ENCODE data around the gene ZMIZ1. TPM values are rescaled to one million over a fixed set of nuclear protein-coding genes. Genes with fewer than 3 reads are reported as not detected.

The ZMIZ1 gene
- total RNA-seq, 1 experiment from 2014 or later, result 23.5 TPM

DNA sequence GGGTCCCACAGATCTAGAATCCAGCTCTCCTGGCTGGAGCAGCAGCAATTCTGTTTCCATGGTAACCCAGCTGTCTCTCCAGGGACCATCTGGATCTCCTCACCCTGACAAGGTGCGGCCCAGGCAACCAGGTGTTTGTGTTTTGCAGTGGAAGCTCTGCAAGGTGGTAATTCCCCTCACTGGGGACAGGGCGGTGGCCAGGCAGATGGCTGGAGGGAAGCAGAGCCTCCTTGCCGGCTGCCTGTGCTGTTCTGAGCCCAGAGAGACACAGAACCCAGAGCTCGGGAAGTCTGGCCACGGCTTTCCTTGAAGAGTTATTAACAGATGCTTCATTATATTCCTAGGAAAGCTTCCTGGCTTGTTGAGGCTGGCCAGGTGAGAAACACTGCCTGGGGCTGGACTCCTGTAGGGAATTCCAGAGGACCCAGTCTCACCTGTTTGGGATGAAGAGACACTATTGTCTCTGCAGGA, 160.3 kb downstream of the ZMIZ1 start:
- Mint-ChIP-seq H3K4me1 (ENCODE audit: low read depth, unreplicated experiment) (peaks cover 10% of the 10 kb centered on the region), H3K27me3 (ENCODE audit: unreplicated experiment) (no peaks in the 10 kb centered on the region), H3K36me3 (ENCODE audit: insufficient read depth, unreplicated experiment) (peaks cover 4% of the 10 kb centered on the region), H3K27ac (ENCODE audit: unreplicated experiment) (no peak overlapping the region), H3K4me3 (ENCODE audit: low read depth, unreplicated experiment) (no peak overlapping the region), H3K9me3 (ENCODE audit: low read depth, unreplicated experiment) (no peaks in the 10 kb centered on the region)
- TF ChIP-seq, protein P1, sequence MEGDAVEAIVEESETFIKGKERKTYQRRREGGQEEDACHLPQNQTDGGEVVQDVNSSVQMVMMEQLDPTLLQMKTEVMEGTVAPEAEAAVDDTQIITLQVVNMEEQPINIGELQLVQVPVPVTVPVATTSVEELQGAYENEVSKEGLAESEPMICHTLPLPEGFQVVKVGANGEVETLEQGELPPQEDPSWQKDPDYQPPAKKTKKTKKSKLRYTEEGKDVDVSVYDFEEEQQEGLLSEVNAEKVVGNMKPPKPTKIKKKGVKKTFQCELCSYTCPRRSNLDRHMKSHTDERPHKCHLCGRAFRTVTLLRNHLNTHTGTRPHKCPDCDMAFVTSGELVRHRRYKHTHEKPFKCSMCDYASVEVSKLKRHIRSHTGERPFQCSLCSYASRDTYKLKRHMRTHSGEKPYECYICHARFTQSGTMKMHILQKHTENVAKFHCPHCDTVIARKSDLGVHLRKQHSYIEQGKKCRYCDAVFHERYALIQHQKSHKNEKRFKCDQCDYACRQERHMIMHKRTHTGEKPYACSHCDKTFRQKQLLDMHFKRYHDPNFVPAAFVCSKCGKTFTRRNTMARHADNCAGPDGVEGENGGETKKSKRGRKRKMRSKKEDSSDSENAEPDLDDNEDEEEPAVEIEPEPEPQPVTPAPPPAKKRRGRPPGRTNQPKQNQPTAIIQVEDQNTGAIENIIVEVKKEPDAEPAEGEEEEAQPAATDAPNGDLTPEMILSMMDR (IDR thresholded peaks at IDR 0.05; ENCODE audit: unreplicated experiment), result no peak
- CTCF ChIA-PET, result no interaction called here
- DNase-seq, result no peak
- intact Hi-C loops (cut with micrococcal nuclease; ENCODE audit: unreplicated experiment), result no loop called here
- no TSS peak for BruUV-seq (replicated peaks)

DNA sequence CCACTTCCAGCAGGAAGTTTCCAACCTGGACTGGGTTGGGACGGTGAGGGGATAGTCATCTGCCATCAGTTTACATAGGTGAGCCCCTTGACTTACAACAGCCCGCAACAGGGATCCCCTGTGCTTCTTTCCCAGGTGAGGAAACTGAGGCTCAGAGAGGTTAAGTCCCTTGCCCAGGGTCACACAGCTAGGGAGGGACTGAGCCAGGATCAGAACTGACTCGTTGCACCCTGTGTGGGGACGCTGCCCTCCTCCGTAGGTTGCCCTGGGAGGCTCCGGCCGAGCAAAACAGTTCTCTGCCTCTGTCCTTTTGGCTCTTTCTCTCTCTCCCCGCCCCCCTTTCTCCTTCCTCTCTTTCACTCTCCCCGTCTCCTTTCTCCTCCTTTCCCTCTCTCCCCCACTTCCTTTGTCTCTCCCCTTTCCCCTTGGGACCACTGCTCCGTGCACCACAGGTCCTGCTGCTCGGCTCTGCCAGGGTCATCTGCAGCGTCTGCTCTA, 161.1 kb downstream of the ZMIZ1 start:
- Mint-ChIP-seq H3K9me3 (ENCODE audit: low read depth, unreplicated experiment) (no peaks in the 10 kb centered on the region), H3K36me3 (ENCODE audit: insufficient read depth, unreplicated experiment) (peaks cover 5% of the 10 kb centered on the region), H3K4me3 (ENCODE audit: low read depth, unreplicated experiment) (no peak overlapping the region), H3K27me3 (ENCODE audit: unreplicated experiment) (no peaks in the 10 kb centered on the region), H3K27ac (ENCODE audit: unreplicated experiment) (no peak overlapping the region), H3K4me1 (ENCODE audit: low read depth, unreplicated experiment) (peaks cover 13% of the 10 kb centered on the region)
- intact Hi-C loops (cut with micrococcal nuclease; ENCODE audit: unreplicated experiment), result no loop called here
- CTCF ChIA-PET, result no interaction called here
- DNase-seq, result no peak
- no TSS peak for BruUV-seq (replicated peaks)
- TF ChIP-seq, protein P1 (IDR thresholded peaks at IDR 0.05; ENCODE audit: unreplicated experiment), result no peak

DNA sequence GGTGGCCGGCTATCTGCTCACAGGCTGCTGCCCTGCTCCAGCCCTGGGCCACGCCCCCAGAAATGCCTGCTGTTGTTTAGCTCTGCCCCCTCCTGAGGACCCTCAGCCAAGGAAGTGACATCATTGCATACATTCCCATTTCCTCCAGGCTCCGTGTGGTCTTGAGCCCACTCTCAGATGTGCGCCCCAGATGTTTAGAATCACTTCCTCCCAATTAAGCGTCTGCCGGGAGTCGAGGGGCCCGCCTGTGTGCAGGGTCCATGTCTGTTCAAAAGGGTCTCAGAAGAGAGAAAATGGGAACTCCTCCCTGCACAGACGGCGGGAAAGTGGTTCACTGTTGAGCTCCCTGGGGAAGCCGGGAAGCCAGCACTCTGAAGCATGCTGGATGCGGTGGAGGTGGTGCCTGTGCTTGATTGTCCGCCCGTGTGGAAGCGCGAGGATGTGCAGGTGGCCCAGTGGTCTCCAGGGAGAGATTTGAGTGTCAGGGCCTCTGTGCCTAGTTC, 161.6 kb downstream of the ZMIZ1 start:
- Mint-ChIP-seq H3K4me1 (ENCODE audit: low read depth, unreplicated experiment) (peaks cover 13% of the 10 kb centered on the region), H3K36me3 (ENCODE audit: insufficient read depth, unreplicated experiment) (peaks cover 5% of the 10 kb centered on the region), H3K27me3 (ENCODE audit: unreplicated experiment) (no peaks in the 10 kb centered on the region), H3K27ac (ENCODE audit: unreplicated experiment) (no peak overlapping the region), H3K4me3 (ENCODE audit: low read depth, unreplicated experiment) (no peak overlapping the region), H3K9me3 (ENCODE audit: low read depth, unreplicated experiment) (no peaks in the 10 kb centered on the region)
- CTCF ChIA-PET, result no interaction called here
- TF ChIP-seq, protein P1 (IDR thresholded peaks at IDR 0.05; ENCODE audit: unreplicated experiment), result no peak
- intact Hi-C loops (cut with micrococcal nuclease; ENCODE audit: unreplicated experiment), result no loop called here
- DNase-seq, result no peak
- no TSS peak for BruUV-seq (replicated peaks)

DNA sequence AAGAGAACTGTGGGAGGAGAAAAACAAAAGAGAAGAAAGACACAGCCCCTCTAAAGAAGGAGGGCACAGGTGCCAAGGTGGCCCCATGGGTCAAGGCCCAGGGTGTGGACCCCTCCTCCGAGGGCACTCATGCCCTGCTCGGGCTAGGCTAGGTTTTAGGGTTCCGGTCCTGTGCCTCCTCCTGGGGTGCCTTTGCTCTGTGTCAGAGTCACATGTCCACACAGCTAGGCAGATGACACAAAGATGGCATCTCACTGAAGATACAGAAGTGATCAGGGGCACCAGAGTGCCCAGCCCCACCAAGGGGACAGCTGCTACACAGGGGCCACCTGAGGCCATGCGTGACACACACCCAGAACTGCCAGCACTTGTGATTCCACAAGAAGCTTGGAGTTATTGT, 162.1 kb downstream of the ZMIZ1 start:
- BruUV-seq (replicated peaks), result no TSS peak
- Mint-ChIP-seq H3K4me3 (ENCODE audit: low read depth, unreplicated experiment) (no peak overlapping the region), H3K4me1 (ENCODE audit: low read depth, unreplicated experiment) (peaks cover 13% of the 10 kb centered on the region), H3K36me3 (ENCODE audit: insufficient read depth, unreplicated experiment) (peaks cover 5% of the 10 kb centered on the region), H3K27ac (ENCODE audit: unreplicated experiment) (no peak overlapping the region), H3K9me3 (ENCODE audit: low read depth, unreplicated experiment) (no peaks in the 10 kb centered on the region), H3K27me3 (ENCODE audit: unreplicated experiment) (no peaks in the 10 kb centered on the region)
- no peak for DNase-seq
- intact Hi-C loops (cut with micrococcal nuclease; ENCODE audit: unreplicated experiment), result no loop called here
- CTCF ChIA-PET, result no interaction called here
- TF ChIP-seq, protein P1 (IDR thresholded peaks at IDR 0.05; ENCODE audit: unreplicated experiment), result no peak

Data from Calu3 (cell line).